K562 (cell line): ENCODE results near the gene C5orf24. TPM values are rescaled to one million over a fixed set of nuclear protein-coding genes. Genes with fewer than 3 reads are reported as not detected.

Experiments
- CSDE1 ChIP-seq, 2 experiments: fragments of 450-650 bp; IDR thresholded peaks; 2 replicates each; pipeline ENCODE4 v1.6.1; 2016; ENCODE audit warnings: mild to moderate bottlenecking in 1 of 2
- ESRRA ChIP-seq: fragments of 450-650 bp; IDR thresholded peaks from 2 replicates; pipeline ENCODE4 v1.6.1; 2014; ENCODE audit warnings: low read depth, mild to moderate bottlenecking, moderate library complexity, borderline replicate concordance
- NFE2 ChIP-seq: IDR thresholded peaks from 2 replicates; pipeline ENCODE4 v1.6.1; 2014; ENCODE audit warnings: antibody characterized with exemption, low read depth
- PRPF4 ChIP-seq: fragments of 200-400 bp; formaldehyde crosslinking; IDR thresholded peaks from one replicate; pipeline ENCODE4 v1.6.1; 2017; ENCODE audit warnings: low read length, low read depth, mild to moderate bottlenecking; ENCODE audit not compliant: insufficient read depth, poor library complexity, severe bottlenecking
- PYGO2 ChIP-seq: fragments of 450-650 bp; IDR thresholded peaks from 2 replicates; pipeline ENCODE4 v1.6.1; 2016; ENCODE audit warnings: mild to moderate bottlenecking, missing genetic modification characterization, moderate library complexity, missing compliant biosample characterization
- RB1 ChIP-seq: fragments of 450-650 bp; IDR thresholded peaks from 2 replicates; pipeline ENCODE4 v1.6.1; 2017; ENCODE audit warnings: low read depth, mild to moderate bottlenecking
- ZNF347 ChIP-seq: fragments of 450-650 bp; formaldehyde crosslinking; IDR thresholded peaks from 2 replicates; pipeline ENCODE4 v1.4.0; 2020; ENCODE audit warnings: low read depth, mild to moderate bottlenecking, moderate library complexity
- ZNF384 ChIP-seq: IDR thresholded peaks from 2 replicates; pipeline ENCODE4 v1.6.1; 2012; ENCODE audit warnings: low read depth, low read length, improper control_type of control experiment
- ZNF408 ChIP-seq: fragments of 250-450 bp; sonication (Bioruptor Pico); IDR thresholded peaks from 2 replicates; pipeline ENCODE4 v1.4.0; 2020; ENCODE audit warnings: low read depth, mild to moderate bottlenecking, moderate library complexity
- ZNF764 ChIP-seq: fragments of 250-450 bp; sonication (Bioruptor Pico); IDR thresholded peaks from 2 replicates; pipeline ENCODE4 v1.4.0; 2020; ENCODE audit warnings: low read depth, mild to moderate bottlenecking, moderate library complexity
- polyA plus RNA-seq, 8 experiments: library from polyadenylated mRNA; depleted of rRNA in 4 of 8; stranded (reverse) in 5 of 8; unstranded in 3 of 8; fragments of >200 nt; fragmentation: Nextera tagmentation in 2 of 8; fragmentation: Illumina TruSeq in 1 of 8; extraction: Ambion mirVana in 2 of 8; extraction: Trizol in 1 of 8; gene quantifications; 2 replicates each; pipeline versions ENCODE4 v1.2.1 to v1.2.3, GENCODE V29; 2011 to 2014; ENCODE audit warnings: inconsistent platforms in 1 of 8, missing spikeins in 1 of 8
- total RNA-seq, 7 experiments: library from RNA; depleted of rRNA in 6 of 7; stranded (reverse); fragments of >200 nt in 6 of 7; fragmentation: Illumina TruSeq in 2 of 7; extraction: Trizol in 2 of 7; gene quantifications; 2 replicates each; pipeline versions ENCODE4 v1.2.1 to v1.2.3, GENCODE V29; 2011 to 2021; ENCODE audit warnings: low replicate concordance in 1 of 7
- TF ChIP-seq, protein P1 (sequence below): fragments of 450-650 bp; IDR thresholded peaks from one replicate; pipeline ENCODE4 v1.6.1; 2018; ENCODE audit warnings: mild to moderate bottlenecking, moderate library complexity; ENCODE audit not compliant: partially characterized antibody
- TF ChIP-seq, protein P2 (sequence below): fragments of 250-450 bp; sonication (Bioruptor Pico); IDR thresholded peaks from 2 replicates; pipeline ENCODE4 v1.5.0; 2021
- TF ChIP-seq, protein P3 (sequence below), 2 experiments: fragments of 450-650 bp; IDR thresholded peaks; 2 replicates each; pipeline ENCODE4 v1.6.1; 2016; ENCODE audit warnings: mild to moderate bottlenecking in 2 of 2, borderline replicate concordance in 1 of 2, low read depth in 1 of 2, moderate library complexity in 1 of 2

The C5orf24 gene
- total and polyA plus RNA-seq, 9 of the 15 experiments (the other 6 are each of a cell fraction or from before 2014, with no cell fraction given): 8.9 to 38.6 (median 28.4) TPM

DNA sequence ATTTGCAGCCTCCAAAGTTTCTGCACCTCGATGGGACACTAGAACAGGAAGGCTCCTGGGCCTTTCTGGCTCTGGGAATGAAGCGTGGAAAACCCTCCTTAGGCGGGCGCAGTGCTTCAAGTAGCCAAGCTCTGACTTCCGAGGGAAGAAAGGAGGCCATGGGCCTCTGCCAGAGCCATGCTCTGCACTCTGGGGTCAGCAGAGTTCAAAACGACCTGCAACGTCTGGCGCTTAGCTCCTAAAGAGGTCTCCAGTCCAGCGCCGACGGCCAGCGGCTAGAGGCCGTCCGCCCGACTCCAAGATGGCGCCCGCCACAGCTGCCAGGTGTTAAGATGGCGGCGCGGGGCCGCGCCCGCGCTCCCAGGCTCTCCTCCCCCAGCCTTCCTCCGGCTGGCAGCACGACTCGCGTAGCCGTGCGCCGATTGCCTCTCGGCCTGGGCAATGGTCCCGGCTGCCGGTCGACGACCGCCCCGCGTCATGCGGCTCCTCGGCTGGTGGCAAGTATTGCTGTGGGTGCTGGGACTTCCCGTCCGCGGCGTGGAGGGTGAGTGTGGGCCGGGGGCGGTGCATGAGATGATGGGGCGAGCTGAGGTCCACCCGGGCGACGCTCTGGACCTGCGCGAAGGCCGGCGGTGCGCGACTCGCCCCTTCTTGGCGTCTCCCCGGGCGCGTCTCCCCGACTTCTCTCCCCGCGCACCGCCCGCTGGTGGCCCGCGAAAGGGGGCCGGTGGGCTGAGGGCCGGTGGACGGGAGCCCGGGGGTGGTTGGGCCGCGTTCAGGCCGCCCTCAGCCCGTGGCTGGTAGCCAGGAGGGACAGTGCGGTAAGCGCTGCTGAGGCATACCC, 28.4 kb downstream of the C5orf24 start, which contains the start of gene TXNDC15 (continued):
- TF ChIP-seq, protein P1, sequence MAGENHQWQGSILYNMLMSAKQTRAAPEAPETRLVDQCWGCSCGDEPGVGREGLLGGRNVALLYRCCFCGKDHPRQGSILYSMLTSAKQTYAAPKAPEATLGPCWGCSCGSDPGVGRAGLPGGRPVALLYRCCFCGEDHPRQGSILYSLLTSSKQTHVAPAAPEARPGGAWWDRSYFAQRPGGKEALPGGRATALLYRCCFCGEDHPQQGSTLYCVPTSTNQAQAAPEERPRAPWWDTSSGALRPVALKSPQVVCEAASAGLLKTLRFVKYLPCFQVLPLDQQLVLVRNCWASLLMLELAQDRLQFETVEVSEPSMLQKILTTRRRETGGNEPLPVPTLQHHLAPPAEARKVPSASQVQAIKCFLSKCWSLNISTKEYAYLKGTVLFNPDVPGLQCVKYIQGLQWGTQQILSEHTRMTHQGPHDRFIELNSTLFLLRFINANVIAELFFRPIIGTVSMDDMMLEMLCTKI: no peak
- TF ChIP-seq ZNF764 (CRISPR knock-in tag) (no peak), ZNF347 (CRISPR knock-in tag) (no peak), RB1 (peak; percentile 85), ZNF408 (CRISPR knock-in tag) (no peak), CSDE1 (IDR thresholded peaks at IDR 0.05) (peak; percentile 59 to 91; a peak in 2 of 4 replicates), NFE2 (no peak), PRPF4 (no peak), PYGO2 (tag) (no peak), ESRRA (no peak), ZNF384 (no peak)
- TF ChIP-seq, protein P2, sequence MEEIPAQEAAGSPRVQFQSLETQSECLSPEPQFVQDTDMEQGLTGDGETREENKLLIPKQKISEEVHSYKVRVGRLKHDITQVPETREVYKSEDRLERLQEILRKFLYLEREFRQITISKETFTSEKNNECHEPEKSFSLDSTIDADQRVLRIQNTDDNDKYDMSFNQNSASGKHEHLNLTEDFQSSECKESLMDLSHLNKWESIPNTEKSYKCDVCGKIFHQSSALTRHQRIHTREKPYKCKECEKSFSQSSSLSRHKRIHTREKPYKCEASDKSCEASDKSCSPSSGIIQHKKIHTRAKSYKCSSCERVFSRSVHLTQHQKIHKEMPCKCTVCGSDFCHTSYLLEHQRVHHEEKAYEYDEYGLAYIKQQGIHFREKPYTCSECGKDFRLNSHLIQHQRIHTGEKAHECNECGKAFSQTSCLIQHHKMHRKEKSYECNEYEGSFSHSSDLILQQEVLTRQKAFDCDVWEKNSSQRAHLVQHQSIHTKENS (CRISPR knock-in tag): no peak
- TF ChIP-seq, protein P3, sequence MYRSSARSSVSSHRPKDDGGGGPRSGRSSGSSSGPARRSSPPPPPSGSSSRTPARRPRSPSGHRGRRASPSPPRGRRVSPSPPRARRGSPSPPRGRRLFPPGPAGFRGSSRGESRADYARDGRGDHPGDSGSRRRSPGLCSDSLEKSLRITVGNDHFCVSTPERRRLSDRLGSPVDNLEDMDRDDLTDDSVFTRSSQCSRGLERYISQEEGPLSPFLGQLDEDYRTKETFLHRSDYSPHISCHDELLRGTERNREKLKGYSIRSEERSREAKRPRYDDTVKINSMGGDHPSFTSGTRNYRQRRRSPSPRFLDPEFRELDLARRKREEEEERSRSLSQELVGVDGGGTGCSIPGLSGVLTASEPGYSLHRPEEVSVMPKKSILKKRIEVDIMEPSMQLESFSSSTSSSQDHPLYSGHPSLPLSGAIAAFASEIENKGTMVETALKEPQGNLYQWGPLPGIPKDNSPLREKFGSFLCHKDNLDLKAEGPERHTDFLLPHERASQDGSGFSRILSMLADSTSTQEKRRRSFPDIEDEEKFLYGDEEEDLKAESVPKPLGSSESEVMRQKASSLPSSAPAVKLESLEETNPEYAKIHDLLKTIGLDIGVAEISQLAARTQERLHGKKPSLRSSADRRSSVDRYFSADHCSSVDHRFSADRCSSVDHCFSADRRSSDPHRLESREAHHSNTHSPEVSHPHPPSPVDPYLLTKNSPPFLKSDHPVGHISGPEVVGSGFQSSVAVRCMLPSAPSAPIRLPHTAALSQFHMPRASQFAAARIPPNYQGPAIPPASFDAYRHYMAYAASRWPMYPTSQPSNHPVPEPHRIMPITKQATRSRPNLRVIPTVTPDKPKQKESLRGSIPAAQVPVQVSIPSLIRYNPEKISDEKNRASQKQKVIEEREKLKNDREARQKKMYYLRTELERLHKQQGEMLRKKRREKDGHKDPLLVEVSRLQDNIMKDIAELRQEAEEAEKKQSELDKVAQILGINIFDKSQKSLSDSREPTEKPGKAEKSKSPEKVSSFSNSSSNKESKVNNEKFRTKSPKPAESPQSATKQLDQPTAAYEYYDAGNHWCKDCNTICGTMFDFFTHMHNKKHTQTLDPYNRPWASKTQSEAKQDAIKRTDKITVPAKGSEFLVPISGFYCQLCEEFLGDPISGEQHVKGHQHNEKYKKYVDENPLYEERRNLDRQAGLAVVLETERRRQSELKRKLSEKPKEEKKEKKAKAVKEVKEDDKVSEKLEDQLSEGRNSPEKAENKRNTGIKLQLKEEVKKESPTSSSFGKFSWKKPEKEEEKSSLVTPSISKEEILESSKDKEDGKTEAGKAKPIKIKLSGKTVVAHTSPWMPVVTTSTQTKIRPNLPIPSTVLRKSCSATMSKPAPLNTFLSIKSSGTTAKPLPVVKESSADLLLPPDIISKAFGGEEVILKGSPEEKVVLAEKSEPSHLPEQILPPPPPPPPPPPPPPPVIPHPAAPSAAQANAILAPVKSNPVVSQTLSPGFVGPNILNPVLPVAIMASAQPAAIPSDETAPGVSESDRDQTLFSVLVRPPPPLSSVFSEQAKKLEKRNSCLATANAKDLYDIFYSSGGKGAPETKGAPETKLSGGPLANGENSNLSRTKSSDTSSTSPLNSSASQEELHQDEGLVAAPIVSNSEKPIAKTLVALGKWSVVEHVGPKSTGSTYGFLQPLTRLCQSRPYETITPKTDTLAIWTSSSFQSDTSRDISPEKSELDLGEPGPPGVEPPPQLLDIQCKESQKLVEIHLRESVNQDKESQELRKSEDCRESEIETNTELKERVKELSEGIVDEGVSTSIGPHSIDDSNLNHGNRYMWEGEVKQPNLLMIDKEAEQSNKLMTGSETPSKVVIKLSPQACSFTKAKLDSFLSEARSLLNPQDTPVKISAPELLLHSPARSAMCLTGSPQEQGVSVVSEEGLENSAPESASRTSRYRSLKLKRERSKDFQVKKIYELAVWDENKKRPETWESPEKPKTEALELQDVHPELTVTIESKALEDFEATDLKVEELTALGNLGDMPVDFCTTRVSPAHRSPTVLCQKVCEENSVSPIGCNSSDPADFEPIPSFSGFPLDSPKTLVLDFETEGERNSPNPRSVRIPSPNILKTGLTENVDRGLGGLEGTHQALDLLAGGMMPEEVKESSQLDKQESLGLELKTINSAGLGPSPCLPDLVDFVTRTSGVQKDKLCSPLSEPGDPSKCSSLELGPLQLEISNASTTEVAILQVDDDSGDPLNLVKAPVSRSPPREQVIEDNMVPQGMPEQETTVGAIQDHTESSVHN (IDR thresholded peaks at IDR 0.05; ENCODE audit: borderline replicate concordance in 1 of 2, low read depth in 1 of 2): no peak
